Keratinocyte (primary cell): ENCODE data around the gene TPH1. TPM values are rescaled to one million over a fixed set of nuclear protein-coding genes. Genes with fewer than 3 reads are reported as not detected.

Source experiments
- DNase-seq: peaks from one replicate; pipeline ENCODE4 v3.0.0-alpha.2; 2011; ENCODE audit warnings: low read depth, missing footprints, low spot score
- FAIRE-seq: peaks from 2 replicates; lab custom pipeline; 2011; peaks lifted over from hg19 to GRCh38; lab: Jason Lieb, UNC
- H2AFZ ChIP-seq: 2 replicates; pipeline ENCODE4 v1.6.0; 2012; ENCODE audit warnings: low read length, control low read depth, inconsistent platforms; ENCODE audit not compliant: control insufficient read depth
- H3K27ac ChIP-seq: 2 replicates; pipeline ENCODE4 v1.5.1; 2011; ENCODE audit warnings: low read length; ENCODE audit not compliant: control insufficient read depth, insufficient read depth
- H3K27me3 ChIP-seq: 3 replicates; pipeline ENCODE4 v1.6.0; 2011; ENCODE audit warnings: low read length; ENCODE audit not compliant: control insufficient read depth, insufficient read depth; ENCODE audit errors: extremely low read depth
- H3K36me3 ChIP-seq, 2 experiments: 2 replicates in 1 of 2; 3 replicates in 1 of 2; pipeline ENCODE4 v1.5.1; 2011; ENCODE audit warnings: low read length in 2 of 2, mild to moderate bottlenecking in 1 of 2; ENCODE audit not compliant: control insufficient read depth in 2 of 2, insufficient read depth in 2 of 2; ENCODE audit errors: extremely low read depth in 1 of 2
- H3K4me1 ChIP-seq: 3 replicates; pipeline ENCODE4 v1.5.1; 2011; ENCODE audit warnings: low read length; ENCODE audit not compliant: control insufficient read depth, insufficient read depth; ENCODE audit errors: extremely low read depth
- H3K4me2 ChIP-seq: 3 replicates; pipeline ENCODE4 v1.6.0; 2011; ENCODE audit warnings: low read depth, low read length; ENCODE audit not compliant: control insufficient read depth, insufficient read depth; ENCODE audit errors: extremely low read depth
- H3K4me3 ChIP-seq, 3 experiments: fragments of 200-600 bp in 1 of 3; sonication (generic) in 1 of 3; 2 replicates in 2 of 3; 3 replicates in 1 of 3; pipeline ENCODE4 v1.5.1; 2011 to 2016; ENCODE audit warnings: low read length in 3 of 3, mild to moderate bottlenecking in 3 of 3, control low read depth in 2 of 3, inconsistent platforms in 1 of 3, low read depth in 1 of 3, mixed read lengths in 1 of 3, mixed run types in 1 of 3, moderate library complexity in 1 of 3; ENCODE audit not compliant: control insufficient read depth in 2 of 3, insufficient read depth in 2 of 3; ENCODE audit errors: extremely low read depth in 1 of 3
- H3K79me2 ChIP-seq: 2 replicates; pipeline ENCODE4 v1.6.0; 2012; ENCODE audit warnings: low read length; ENCODE audit not compliant: control insufficient read depth, insufficient read depth
- H3K9ac ChIP-seq: 3 replicates; pipeline ENCODE4 v1.6.0; 2011; ENCODE audit warnings: low read length; ENCODE audit not compliant: control insufficient read depth, insufficient read depth; ENCODE audit errors: extremely low read depth
- H3K9me1 ChIP-seq: 3 replicates; pipeline ENCODE4 v1.6.0; 2011; ENCODE audit warnings: low read length; ENCODE audit not compliant: control insufficient read depth, insufficient read depth; ENCODE audit errors: extremely low read depth
- H3K9me3 ChIP-seq: 2 replicates; pipeline ENCODE4 v1.5.1; 2012; ENCODE audit warnings: low read depth, low read length; ENCODE audit not compliant: control insufficient read depth
- H4K20me1 ChIP-seq: 3 replicates; pipeline ENCODE4 v1.6.0; 2011; ENCODE audit warnings: low read length; ENCODE audit not compliant: control insufficient read depth, insufficient read depth; ENCODE audit errors: extremely low read depth
- CTCF ChIP-seq, 3 experiments: IDR thresholded peaks in 1 of 3; conservative IDR thresholded peaks in 1 of 3; optimal IDR thresholded peaks in 1 of 3; 2 replicates in 2 of 3; 3 replicates in 1 of 3; pipeline versions ENCODE3 to v1.5.1; 2011; ENCODE audit warnings: low read length in 3 of 3, mild to moderate bottlenecking in 3 of 3, moderate library complexity in 2 of 3, control low read depth in 1 of 3, inconsistent platforms in 1 of 3; ENCODE audit not compliant: insufficient read depth in 2 of 3; ENCODE audit errors: extremely low read depth in 1 of 3
- EZH2 ChIP-seq: IDR thresholded peaks from one replicate; pipeline ENCODE4 v1.6.1; 2012; ENCODE audit warnings: inconsistent platforms, mild to moderate bottlenecking, low read length, moderate library complexity
- dilution Hi-C: fragments of 300-500 bp; cut with MboI; formaldehyde crosslinking; loops from one replicate; pipeline ENCODE4 v1.7.0; 2020; ENCODE audit warnings: low sequenced_read_pairs; ENCODE audit not compliant: extremely low pct_ligation_motif_present
- polyA plus RNA-seq, 5 experiments: library from polyadenylated mRNA; depleted of rRNA in 3 of 5; stranded (reverse) in 3 of 5; stranded (forward) in 1 of 5; unstranded in 1 of 5; fragments of >200 nt; gene quantifications; 1 replicate in 1 of 5; 2 replicates in 3 of 5; 3 replicates in 1 of 5; pipeline versions ENCODE4 v1.2.1 to v1.2.3, GENCODE V29; 2011 to 2012; ENCODE audit warnings: missing spikeins in 2 of 5, low read depth in 1 of 5, low replicate concordance in 1 of 5

Gene TPH1
- polyA plus RNA-seq, 1 donor (not counting 4 experiments of a cell fraction or from before 2014, with no cell fraction given): 0.22 TPM

- Histone ChIP-seq H3K4me1 (peaks cover 2% of the 10 kb centered on the region), H3K4me2 (no peak overlapping the region), H3K27ac (no peak overlapping the region), H3K9me3 (no peaks in the 10 kb centered on the region), H4K20me1 (no peaks in the 10 kb centered on the region), H3K79me2 (no peaks in the 10 kb centered on the region), H2AFZ (no peak overlapping the region), H3K9ac (no peak overlapping the region), H3K9me1 (no peaks in the 10 kb centered on the region), H3K27me3 (no peaks in the 10 kb centered on the region), H3K4me3 (no peak overlapping the region), H3K36me3 (peaks cover 15 to 18% of the 10 kb centered on the region in 2 experiments)
- TF ChIP-seq EZH2 (no peak), CTCF (optimal IDR thresholded peaks at IDR 0.05 in 1 of 3, IDR thresholded peaks at IDR 0.05 in 1 of 3, conservative IDR thresholded peaks at IDR 0.05 in 1 of 3; ENCODE audit: extremely low read depth in 1 of 3, insufficient read depth in 2 of 3, low read length in 3 of 3) (no peak)
- dilution Hi-C loops: no loop called here
- DNase-seq (no peak), FAIRE-seq (no peak)
These were observed 42.3 kb upstream of the TPH1 start for GRCh38 chr11:18088366-18088765.

DNA sequence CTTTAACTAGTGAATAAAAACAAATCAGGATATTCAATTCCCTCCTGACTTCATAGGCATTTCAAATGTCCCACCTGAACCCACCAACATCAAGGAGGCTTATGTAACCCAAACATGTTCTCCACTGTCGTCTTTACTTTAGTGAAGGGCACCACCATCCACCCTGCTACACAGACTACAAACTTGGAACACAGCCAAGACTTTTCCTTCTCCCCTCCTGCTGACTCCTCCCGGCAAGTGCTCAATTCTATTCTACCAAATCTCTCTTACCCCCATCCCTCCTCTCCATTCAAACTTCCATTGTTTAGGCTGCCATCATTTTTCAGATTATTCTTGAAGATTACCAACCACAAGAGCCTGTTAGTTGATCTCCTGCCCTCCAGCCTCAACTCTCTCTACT lies 35.5 kb upstream of the TPH1 start:
- no peaks in the 10 kb centered on the region for H4K20me1 ChIP-seq
- H2AFZ ChIP-seq: no peak overlapping the region
- H3K36me3 ChIP-seq: peaks cover 4 to 6% of the 10 kb centered on the region in 2 experiments
- H3K27me3 ChIP-seq: no peaks in the 10 kb centered on the region
- TF ChIP-seq CTCF (optimal IDR thresholded peaks at IDR 0.05 in 1 of 3, IDR thresholded peaks at IDR 0.05 in 1 of 3, conservative IDR thresholded peaks at IDR 0.05 in 1 of 3; ENCODE audit: extremely low read depth in 1 of 3, insufficient read depth in 2 of 3, low read length in 3 of 3) (no peak), EZH2 (no peak)
- FAIRE-seq: no peak
- no peak overlapping the region for H3K4me2 ChIP-seq
- H3K4me3 ChIP-seq: no peak overlapping the region
- no peaks in the 10 kb centered on the region for H3K4me1 ChIP-seq
- H3K79me2 ChIP-seq: no peaks in the 10 kb centered on the region
- DNase-seq: no peak
- dilution Hi-C loops: no loop called here
- no peaks in the 10 kb centered on the region for H3K9me3 ChIP-seq
- H3K9me1 ChIP-seq: no peaks in the 10 kb centered on the region
- H3K9ac ChIP-seq: no peak overlapping the region
- H3K27ac ChIP-seq: no peak overlapping the region
